ENCODE results near the gene DSC3. TPM values are rescaled to one million over a fixed set of nuclear protein-coding genes. Genes with fewer than 3 reads are reported as not detected.

Gene DSC3
- total RNA-seq, 2 donors from 2014 or later = 13.5 to 32.1 TPM

GRCh38 chr18:31064130-31064529 lies 21.6 kb upstream of the DSC3 start:
- H3K27me3 ChIP-seq (replicated peaks; ENCODE audit: insufficient read depth) = no peaks in the 10 kb centered on the region
- 23% methylated on average over 1 of the region's 1 CpG for WGBS
- H3K27ac ChIP-seq = no peak overlapping the region
- H3K4me3 ChIP-seq = no peak overlapping the region
- intact Hi-C loops (cut with DNase I) = no loop called here
- TF ChIP-seq, protein P1, sequence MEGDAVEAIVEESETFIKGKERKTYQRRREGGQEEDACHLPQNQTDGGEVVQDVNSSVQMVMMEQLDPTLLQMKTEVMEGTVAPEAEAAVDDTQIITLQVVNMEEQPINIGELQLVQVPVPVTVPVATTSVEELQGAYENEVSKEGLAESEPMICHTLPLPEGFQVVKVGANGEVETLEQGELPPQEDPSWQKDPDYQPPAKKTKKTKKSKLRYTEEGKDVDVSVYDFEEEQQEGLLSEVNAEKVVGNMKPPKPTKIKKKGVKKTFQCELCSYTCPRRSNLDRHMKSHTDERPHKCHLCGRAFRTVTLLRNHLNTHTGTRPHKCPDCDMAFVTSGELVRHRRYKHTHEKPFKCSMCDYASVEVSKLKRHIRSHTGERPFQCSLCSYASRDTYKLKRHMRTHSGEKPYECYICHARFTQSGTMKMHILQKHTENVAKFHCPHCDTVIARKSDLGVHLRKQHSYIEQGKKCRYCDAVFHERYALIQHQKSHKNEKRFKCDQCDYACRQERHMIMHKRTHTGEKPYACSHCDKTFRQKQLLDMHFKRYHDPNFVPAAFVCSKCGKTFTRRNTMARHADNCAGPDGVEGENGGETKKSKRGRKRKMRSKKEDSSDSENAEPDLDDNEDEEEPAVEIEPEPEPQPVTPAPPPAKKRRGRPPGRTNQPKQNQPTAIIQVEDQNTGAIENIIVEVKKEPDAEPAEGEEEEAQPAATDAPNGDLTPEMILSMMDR (IDR thresholded peaks at IDR 0.05) = no peak
- TF ChIP-seq POLR2AphosphoS5 (IDR thresholded peaks at IDR 0.05) (no peak), POLR2A (IDR thresholded peaks at IDR 0.05) (no peak)
- DNase-seq (ENCODE audit: low spot score) = no peak
- no peaks in the 10 kb centered on the region for H3K4me1 ChIP-seq (replicated peaks)
- no peaks in the 10 kb centered on the region for H3K36me3 ChIP-seq
- H3K9me3 ChIP-seq = no peaks in the 10 kb centered on the region

DNA sequence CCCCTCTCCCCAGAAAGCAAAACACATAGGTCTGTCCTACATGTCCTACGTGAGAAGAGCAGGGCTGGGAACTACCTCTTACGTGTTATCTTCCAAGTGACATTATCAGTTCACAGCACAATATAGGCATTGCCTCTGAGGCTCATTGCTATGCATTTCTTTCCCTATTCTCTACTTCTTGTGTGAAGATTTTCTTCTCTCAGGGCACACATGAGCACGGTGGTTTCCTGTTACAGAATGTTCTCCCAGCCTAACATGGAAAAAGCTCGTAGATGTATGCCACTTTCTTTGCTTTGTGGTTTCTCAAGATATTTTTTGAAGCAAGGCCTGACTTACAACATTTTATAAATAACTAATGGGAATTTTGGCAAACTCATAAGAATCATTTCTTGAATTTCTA lies 19.4 kb upstream of the DSC3 start:
- WGBS = 56% methylated on average over 4 of the region's 4 CpGs
- Histone ChIP-seq H3K36me3 (no peaks in the 10 kb centered on the region), H3K4me3 (no peak overlapping the region), H3K4me1 (replicated peaks) (no peaks in the 10 kb centered on the region), H3K9me3 (no peaks in the 10 kb centered on the region), H3K27me3 (replicated peaks; ENCODE audit: insufficient read depth) (no peaks in the 10 kb centered on the region), H3K27ac (no peak overlapping the region)
- DNase-seq (ENCODE audit: low spot score) = no peak
- TF ChIP-seq POLR2AphosphoS5 (IDR thresholded peaks at IDR 0.05) (no peak), POLR2A (IDR thresholded peaks at IDR 0.05) (no peak)
- TF ChIP-seq, protein P1 (IDR thresholded peaks at IDR 0.05) = no peak
- intact Hi-C loops (cut with DNase I) = no loop called here

- intact Hi-C loops (cut with DNase I) = no loop called here
- no peaks in the 10 kb centered on the region for H3K9me3 ChIP-seq
- H3K27ac ChIP-seq = no peak overlapping the region
- H3K4me3 ChIP-seq = no peak overlapping the region
- TF ChIP-seq, protein P1 (IDR thresholded peaks at IDR 0.05) = no peak
- TF ChIP-seq POLR2AphosphoS5 (IDR thresholded peaks at IDR 0.05) = no peak
- TF ChIP-seq POLR2A (IDR thresholded peaks at IDR 0.05) = no peak
- 93% methylated on average over 3 of the region's 3 CpGs for WGBS
- H3K36me3 ChIP-seq = no peaks in the 10 kb centered on the region
- H3K27me3 ChIP-seq (replicated peaks; ENCODE audit: insufficient read depth) = no peaks in the 10 kb centered on the region
- DNase-seq (ENCODE audit: low spot score) = no peak
- H3K4me1 ChIP-seq (replicated peaks) = no peaks in the 10 kb centered on the region
Measured at GRCh38 chr18:31058897-31059296, 16.4 kb upstream of the DSC3 start.

DNA sequence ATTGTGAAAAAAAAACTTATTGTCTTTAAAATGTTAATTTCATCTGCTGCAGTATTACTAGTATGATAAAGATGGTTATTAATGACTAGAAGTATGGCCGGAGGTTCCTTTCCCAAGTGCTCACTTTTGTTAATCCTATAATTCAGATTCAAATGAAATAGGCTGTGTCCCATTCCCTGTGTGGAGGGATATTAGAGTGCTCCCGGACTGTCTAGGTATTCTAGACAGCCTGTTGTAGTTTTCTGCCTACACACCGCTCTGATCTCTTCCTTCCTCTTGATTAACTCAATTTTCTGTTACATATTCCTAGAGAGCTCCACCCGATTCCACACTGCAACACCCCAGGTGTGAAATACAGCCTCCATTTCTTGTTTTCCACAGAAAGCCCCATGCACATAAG lies 15.4 kb upstream of the DSC3 start:
- intact Hi-C loops (cut with DNase I) = no loop called here
- H3K27me3 ChIP-seq (replicated peaks; ENCODE audit: insufficient read depth) = no peaks in the 10 kb centered on the region
- no peaks in the 10 kb centered on the region for H3K9me3 ChIP-seq
- DNase-seq (ENCODE audit: low spot score) = no peak
- H3K27ac ChIP-seq = no peak overlapping the region
- 89% methylated on average over 4 of the region's 4 CpGs for WGBS
- H3K36me3 ChIP-seq = no peaks in the 10 kb centered on the region
- H3K4me3 ChIP-seq = no peak overlapping the region
- H3K4me1 ChIP-seq (replicated peaks) = no peaks in the 10 kb centered on the region
- TF ChIP-seq, protein P1 (IDR thresholded peaks at IDR 0.05) = no peak
- TF ChIP-seq POLR2A (IDR thresholded peaks at IDR 0.05) (no peak), POLR2AphosphoS5 (IDR thresholded peaks at IDR 0.05) (no peak)

GRCh38 chr18:31057051-31057450 lies 14.5 kb upstream of the DSC3 start:
- Histone ChIP-seq H3K4me3 (no peak overlapping the region), H3K9me3 (no peaks in the 10 kb centered on the region), H3K36me3 (no peaks in the 10 kb centered on the region), H3K4me1 (replicated peaks) (no peaks in the 10 kb centered on the region), H3K27ac (no peak overlapping the region), H3K27me3 (replicated peaks; ENCODE audit: insufficient read depth) (no peaks in the 10 kb centered on the region)
- no peak for TF ChIP-seq POLR2A (IDR thresholded peaks at IDR 0.05)
- no peak for TF ChIP-seq POLR2AphosphoS5 (IDR thresholded peaks at IDR 0.05)
- TF ChIP-seq, protein P1 (IDR thresholded peaks at IDR 0.05) = no peak
- intact Hi-C loops (cut with DNase I) = no loop called here
- no peak for DNase-seq (ENCODE audit: low spot score)
- 18% methylated on average over 5 of the region's 5 CpGs for WGBS
